Activated CD8-positive, alpha-beta memory T cell treated with anti-CD3 and anti-CD28 coated beads for 36 hours (primary cell): ENCODE measurements around the gene PSTPIP1. TPM values are rescaled to one million over a fixed set of nuclear protein-coding genes. Genes with fewer than 3 reads are reported as not detected.

Experiments used
- total RNA-seq, 2 experiments: library from RNA; stranded (reverse); gene quantifications; one replicate each; pipeline ENCODE4 v1.2.3, GENCODE V29; 2021

The PSTPIP1 gene
- total RNA-seq, 2 experiments from 2014 or later: 137 TPM

Other genes with a start within 250 kb of the PSTPIP1 start
- 10 to 100 TPM; 18.6 to 19.8 TPM for gene SCAPER, start 89.8 kb upstream of the PSTPIP1 start, total RNA-seq
- gene RCN2, start 63.4 kb upstream of the PSTPIP1 start, total RNA-seq: 10 to 100 TPM; 35.0 to 36.6 TPM
- 10 to 100 TPM; 49.1 to 49.4 TPM for gene TSPAN3, start 76.0 kb downstream of the PSTPIP1 start, total RNA-seq